ENCODE measurements around the gene NME9.
"Not testable (repeated sequence)": the region's sequence is repeated elsewhere in the genome, so short reads cannot be mapped to it uniquely, and the experiment has no call there.

The NME9 gene, protein sequence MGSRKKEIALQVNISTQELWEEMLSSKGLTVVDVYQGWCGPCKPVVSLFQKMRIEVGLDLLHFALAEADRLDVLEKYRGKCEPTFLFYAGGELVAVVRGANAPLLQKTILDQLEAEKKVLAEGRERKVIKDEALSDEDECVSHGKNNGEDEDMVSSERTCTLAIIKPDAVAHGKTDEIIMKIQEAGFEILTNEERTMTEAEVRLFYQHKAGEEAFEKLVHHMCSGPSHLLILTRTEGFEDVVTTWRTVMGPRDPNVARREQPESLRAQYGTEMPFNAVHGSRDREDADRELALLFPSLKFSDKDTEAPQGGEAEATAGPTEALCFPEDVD

DNA sequence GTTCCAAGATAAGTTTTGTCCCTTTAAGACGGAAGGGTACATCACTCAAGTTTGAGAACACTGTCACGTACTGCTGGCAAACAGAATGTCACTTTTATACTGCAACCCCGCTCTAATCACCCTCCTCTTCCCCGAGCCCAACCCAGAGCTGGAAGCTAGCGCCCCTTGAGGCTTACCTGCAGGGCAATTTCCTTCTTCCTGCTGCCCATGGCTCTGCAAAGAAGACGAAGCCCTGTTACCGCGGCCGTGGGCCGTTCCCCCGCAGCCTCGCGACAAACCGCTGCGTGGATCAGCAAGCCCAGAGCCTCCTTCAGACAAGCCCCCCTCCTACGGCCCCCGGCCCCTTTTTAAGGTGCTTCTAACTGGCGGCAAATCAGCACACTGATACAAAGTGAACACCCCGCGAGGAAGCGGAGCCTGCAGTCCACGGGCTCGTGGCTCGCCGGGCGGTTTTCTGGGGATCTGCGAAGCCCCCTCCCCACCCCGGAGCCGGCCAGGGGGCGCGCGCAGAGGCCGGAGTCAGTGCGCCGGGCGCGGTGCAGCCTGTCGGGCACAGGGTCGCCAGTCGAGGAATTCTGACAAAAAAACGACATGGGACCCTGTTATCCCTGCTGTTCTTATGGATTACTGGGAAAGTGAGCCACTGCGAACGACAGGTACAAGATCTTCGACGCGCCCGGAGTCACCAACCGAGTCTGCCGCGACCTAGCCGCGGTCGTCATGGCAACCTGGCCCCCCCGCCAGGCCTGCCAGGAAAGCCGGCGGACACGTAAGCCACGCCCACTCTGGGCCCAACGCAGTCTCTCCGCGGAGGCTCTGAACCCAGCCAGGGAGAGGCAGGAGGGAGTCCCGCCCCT lies at the start of gene NME9:
Gene NME9, minus strand, starts transcription at position 725 of the 857 bp plus-strand sequence. Its CDS starts 516 bp downstream, at position 209.
- DNase-seq = peak; percentile 99

DNA sequence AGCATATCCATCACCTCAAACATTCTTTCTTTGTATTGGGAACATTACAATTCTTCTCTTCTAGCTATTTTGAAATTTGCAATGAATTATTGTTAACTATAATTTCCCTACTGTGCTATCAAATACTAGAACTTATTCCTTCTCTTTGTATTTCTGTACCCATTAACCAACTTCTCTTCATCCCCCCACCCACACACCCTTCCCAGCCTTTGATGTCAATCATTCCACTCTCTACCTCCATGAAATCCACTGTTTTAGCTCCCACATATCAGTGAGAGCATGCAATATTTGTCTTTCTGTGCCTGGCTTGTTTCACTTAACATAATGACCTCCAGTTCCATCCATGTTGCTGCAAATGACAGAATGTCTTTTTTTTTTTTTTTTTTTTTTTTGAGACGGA lies 49.3 kb upstream of the NME9 start:
- DNase-seq = no peak

DNA sequence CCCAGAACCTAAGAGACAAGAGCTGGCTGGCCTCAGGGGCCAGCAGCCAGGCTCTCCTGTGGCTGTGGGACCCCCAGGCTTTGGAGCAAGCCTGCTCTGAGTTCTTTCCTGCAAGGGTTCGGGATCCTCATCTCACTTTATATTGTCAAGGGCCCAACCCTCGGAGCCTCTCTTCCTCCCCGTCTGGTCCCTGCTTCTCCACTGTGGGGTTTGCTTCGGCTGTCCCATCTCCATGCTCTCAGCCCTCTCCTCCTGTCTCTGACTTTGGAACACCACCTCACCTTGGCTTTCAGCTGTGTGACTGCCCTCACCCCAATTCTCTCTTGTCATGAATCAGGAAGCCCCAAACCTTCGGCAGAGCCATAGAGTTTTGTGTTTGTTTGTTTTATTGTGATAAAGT lies 48.7 kb upstream of the NME9 start:
- no peak for DNase-seq

DNA sequence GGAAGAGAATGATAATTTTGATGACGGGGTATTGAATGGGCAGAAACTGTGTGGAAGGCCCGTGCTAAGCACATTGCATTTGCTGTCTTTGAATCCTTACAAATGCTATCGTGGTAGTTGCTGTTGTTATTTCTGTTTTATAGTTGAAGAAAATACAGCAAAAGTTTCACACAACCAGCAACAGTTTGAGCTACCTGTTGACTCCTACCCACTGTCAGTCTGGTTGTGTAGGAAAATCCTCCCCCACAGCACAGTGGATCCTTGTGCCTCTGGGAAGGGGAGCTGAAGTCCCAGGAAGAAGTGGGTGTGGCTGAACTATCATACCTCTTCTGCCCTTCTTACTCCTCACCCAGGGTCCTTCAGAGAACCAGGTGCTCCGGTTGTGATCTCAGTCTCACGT lies 48.2 kb upstream of the NME9 start:
- DNase-seq = no peak

DNA sequence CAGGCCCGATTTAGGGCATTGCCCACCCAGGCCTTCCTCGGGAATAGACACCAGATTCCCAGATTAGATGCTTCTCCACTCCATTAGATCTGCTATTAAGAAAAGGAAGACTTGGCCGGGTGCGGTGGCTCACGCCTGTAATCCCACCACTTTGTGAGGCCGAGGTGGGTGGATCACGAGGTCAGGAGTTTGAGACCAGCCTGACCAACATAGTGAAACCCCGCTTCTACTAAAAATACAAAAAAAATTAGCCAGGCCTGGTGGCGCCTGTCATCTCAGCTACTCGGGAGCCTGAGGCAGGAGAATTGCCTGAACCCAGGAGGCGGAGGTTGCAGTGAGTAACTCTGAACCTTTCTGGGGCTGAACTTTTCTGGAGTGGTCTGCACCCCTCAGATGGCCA lies 47.6 kb upstream of the NME9 start:
- not testable (repeated sequence) for DNase-seq

DNA sequence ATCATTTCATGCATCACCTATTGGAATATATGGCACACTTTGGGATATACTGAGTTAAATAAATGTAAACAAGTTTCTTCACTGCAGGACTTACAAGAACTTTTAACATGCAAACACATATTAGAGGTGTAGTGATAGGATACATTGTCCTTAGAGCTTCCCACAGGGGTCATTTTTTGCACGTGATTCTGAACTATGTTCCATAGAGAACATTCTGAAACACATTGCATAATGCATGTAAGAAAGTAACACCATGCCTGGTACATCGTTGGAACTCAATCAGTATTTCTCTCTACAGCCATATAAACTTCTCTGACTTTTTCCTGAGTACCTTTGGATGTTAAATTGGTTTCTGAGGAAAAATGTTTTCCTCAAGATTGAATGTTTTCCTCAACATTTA lies 47.0 kb upstream of the NME9 start:
- DNase-seq = no peak

DNA sequence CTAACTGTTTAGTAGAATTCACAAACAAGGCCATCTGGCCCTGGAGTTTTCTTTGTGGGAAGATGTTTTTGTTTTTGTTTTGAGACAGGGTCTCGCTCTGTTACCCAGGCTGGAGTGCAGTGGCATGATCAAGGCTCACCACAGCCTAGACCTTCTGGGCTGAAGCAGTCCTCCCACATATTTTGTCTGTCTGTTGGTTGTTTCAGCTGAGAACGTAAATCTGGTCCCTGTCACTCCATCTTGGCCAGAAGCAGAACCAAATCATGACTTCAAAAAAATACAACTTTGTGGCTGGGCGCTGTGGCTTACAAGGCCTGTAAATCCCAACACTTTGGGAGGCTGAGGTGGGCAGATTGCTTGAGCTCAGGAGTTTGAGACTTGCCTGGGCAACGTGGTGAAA lies 45.8 kb upstream of the NME9 start:
- DNase-seq = no peak

DNA sequence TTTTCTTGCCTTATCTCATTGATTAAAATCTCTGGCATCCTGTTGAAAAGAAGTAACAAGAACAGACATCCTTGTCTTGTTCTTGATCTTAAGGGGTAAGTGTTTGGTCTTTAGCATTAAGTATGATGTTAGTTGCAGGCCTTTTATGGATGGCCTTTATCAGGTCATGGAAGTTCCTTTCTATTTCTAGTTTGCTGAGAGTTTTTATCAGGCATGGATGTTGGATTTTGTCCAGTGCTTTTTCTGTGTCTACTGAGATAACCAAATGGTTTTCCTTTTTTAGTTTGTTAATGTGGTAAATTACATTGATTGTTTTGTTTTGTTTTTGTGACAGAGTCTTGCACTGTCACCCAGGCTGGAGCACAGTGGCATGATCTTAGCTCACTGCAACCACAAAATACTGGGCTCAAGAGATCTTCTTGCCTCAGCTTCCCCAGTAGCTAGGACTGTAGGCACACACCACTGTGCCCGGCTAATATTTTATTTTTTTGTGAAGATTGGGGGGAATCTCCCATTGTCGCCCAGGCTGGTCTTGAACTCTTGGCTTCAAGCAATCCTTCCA lies 45.0 kb upstream of the NME9 start:
- no peak for DNase-seq

DNA sequence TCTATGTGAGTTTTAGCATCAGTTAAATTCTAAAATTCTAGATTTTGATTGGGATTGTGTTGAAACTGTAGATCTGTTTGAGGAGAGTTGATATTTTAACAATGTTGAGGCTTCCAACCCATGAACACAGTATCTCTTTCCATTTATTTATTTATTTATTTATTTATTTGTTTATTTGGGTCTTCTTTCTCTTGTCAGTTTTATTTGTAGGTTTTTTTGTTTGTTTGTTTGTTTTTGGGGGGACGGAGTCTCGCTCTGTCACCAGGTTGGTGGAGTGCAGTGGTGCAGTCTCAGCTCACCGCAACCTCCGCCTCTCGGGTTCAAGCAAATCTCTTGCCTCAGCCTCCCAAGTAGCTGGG lies 44.1 kb upstream of the NME9 start:
- no peak for DNase-seq

DNA sequence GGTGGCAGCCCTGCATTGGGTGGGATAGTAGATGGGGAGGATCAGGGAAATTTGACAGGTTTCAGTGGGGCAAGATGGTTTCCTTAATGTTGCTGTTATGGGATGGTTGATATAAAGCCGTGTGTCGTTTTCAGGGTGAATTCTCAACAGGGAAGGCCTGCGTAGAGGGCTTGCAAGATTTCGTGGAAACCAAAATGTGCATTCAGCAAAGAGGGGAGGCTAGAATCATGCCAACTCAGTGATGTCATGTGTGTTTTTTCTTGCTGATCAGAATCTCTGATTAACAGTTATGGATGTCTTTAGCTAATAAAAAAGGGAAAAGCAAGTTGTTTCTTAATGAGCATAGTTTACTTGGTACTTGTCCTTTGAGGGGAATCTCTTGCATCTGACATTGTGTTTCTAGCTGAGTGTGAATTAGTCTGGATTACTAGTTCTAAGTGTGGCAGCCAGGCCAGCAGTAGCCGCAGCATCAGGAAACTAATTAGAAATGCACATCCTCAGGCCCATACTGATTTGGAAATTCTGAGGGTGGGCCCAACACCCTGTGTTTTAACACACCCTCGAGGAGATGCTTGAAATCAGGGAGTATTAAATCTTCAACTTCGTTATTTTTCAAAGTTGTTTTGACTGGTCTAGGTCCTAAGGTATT lies 43.6 kb upstream of the NME9 start:
- no peak for DNase-seq

DNA sequence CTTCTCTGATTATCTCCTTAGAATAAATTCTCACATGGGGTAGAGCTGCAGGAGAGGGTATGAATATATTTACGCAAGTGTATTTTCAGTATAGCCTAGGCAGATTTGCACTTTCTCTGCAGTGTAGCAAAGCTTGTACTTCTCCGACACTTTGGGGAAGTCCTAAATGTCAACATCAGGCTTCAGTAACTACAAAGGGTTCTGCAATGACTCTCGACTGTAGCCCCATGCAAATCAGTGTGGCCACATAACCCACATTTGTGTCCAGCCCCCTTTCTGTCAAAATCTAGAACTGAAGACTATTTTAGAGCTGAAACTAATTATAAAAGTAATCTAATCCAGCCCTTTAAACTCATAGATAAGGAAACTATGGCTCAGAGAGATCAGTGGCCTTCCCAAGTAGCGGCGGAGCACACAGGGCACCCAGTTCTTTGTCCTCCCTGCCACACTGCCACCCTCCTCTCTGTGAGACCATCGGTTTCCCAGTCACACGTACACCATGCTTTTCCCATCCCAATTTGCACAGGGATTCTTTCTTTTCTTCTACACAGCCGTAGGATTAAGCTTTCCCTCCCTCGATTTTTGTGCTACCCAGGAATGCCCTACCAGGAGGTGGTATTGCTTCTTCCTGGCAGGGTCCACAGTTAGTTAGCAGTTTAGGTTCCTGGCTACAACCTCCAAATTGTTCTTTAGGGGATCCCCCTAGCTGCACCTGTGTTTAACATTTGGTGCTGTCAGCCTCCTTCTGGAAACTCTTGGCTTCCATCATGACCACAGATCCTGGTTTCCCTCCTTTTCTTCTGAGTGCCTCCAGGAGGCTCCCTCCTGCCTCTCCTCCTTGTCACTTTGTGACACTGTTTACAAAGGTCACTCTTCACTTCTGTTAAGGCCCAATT lies 41.7 kb upstream of the NME9 start:
- no peak for DNase-seq

DNA sequence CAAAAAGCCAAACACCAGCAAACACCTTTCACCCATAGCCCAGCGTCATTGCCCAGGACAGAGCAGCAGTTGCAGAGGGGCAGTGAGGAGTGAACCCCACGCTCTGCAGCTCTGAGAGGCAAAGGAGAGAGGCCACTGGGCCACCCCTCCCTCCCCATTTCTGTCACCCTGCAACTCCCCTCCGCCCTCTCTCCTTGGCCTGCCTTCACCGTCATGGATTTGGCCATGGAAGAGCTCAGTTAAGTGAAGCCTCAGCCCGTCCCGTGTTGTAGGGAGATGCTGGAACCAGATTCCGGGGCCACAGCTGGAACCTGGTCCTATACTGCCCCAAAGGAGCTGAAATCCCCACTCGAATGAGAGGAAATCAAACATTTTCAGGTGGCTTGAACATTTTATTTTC lies 40.7 kb upstream of the NME9 start:
- no peak for DNase-seq

DNA sequence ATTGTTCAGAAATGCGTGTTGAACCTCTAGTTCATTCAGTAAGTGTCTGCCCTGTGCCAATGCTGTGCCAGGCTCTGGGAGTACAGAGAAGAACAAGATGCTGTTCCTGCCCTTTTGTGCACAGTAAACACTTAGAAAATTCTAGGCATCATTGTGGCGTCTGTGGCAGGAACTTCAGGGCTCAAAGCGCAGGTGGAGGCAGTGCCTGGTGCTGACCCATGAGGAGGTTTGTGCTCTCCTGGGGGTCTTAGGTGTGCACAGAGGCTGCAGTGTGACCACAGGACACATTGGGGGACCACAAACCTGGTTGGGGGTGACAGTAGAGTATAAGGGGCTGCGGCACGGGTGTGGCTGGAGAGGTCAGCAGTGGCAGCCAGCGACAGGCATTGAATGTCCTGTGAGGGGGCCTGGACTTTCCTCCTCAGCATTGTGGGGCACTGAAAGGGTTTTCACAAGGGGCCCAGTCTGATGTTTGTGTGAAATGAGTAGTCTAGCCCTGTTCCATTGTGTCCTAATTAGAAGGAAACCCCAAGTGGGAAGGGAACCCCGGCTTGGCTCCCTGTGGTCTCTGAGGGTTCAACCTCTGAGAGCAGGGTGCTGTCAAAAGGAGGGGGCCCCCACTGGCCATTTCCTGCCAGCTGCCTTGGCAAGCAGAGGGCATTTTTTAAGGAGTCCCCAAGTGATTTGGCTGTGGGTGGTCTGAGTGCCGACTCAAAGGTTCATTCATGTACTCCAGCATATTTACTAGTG lies 39.7 kb upstream of the NME9 start:
- no peak for DNase-seq

DNA sequence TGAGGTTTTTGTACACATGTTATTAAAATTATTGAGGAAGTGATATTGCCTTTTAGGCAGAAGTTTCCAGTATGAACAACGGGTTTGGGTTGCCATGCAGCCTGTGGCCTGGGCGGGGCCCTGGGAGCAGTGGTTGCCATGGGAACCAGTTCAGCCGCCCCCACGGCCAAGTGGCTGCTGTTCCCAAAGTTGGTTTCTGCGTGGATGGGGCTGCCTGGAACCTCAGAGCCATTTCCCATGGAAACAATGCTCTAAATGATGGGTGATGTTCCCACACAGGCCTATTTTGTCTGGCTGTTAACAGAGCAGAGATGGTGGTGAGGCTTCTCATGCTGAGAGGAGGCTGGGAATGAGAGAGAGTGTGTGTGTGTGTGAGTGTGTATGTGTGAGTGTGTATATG lies 38.3 kb upstream of the NME9 start:
- DNase-seq = peak; percentile 9

DNA sequence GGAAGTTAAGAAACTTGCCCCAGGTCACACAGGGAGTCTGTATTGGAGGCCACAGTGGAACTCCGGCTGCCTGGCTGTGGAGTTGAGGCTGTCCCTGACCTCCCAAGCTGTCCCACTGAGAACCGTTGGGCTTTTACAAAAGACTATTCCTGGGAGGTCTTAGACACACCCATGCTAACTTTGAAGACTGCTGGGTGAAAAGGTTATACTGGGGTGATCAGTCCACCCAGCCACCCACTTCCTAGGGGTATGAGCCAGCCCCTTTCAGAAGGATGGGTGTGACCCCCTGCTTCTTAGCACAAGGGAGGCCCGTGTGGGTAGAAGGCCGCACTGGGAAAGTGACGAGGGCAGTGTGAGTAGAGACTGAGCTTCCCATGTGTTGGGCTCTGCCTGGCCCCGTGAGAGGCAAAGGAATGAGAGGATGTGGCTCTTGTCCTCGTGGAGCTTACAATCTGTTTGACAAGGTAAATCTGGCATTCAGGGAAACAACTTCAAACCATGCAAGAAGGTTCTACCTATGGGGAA lies 37.7 kb upstream of the NME9 start:
- DNase-seq = no peak

DNA sequence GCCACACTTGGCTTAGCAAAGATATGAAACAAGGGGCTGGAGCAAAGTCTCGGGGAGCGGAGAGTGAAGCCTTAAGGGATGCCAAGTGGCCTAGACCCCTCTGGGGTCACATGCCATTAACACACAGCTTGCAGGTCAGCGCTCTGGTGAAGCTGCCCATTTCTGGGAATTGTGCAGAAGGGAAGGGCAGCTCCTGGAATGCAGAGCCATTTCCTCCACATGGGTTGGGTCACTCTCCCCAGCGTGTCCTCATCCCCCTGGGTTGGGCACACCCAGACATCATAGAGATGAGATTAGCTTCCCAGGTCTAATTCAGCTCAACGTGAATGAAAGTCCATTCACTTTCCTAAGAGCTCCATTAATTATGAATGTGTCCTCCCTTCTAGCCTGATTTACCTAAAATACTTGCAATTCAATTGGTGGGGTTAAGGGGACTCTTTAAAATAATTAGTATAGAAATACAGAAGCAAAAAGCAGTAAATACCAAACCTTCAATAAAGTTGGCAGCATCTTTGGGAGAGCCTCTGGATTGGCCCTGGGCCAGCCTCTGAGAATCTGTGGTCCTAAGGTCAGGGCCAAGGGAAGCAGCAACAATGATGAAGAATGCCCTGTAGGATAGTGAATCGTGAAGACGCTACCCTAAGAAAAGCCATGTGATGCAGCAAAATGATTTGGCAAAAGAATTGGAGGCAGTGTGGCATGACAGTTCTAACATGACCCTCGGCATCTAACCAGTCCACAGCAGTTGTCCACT lies 36.5 kb upstream of the NME9 start:
- no peak for DNase-seq

DNA sequence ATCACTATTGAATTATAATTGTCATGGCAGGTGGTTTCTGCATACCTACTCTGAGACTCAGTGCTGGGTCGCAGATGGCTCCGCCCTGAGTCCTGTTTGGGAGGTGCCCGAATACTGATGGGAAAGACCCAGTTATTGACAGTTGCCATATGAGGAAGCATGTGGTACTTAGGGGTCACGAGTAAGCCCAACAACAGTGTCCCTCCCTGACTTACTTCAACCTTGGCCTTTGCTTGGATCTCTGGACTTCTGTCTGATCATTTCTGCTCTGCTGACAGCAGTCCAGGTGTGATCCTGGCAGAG lies 35.6 kb upstream of the NME9 start:
- DNase-seq = no peak

DNA sequence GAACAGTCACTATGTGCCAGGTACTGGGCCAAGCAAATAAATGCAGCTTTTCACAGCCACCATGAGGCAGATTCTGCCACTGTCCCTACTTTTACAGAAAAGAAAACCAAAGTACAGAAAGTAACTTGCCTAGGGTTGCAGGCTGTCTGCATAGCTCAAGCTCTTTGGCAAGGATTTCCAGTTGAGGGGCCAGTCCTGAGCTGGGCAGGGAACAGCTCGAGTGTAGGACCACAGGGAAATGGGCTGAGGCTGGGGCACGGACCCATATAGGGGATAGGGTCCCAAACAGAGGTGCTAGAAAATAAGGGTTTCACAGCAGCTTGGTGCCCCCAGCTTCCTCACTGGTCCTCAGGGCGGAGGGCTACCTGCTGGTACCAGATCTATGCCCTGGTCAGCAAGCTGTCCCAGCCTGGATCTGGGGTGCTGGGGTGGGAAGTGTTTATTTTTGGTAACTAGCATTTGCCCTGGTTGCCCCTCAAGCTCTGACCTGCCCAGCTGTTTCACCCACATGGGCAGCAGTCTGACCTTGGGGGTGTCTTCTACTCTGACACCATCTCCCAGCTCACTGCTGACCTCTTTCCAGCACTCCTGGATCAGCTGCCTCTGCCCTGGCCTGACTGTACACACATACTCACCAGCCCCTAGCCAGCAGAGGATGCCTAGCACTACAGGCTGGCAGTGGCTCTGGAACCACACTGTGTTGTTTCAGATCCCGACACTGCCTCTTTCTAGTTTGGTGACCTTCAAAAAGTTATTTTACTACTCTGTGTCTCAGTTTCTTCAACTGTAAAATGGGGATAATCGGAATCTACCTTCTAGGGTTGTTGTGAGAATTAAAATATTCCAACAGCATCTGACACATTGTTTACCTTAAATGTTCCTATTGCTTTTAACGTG lies 35.0 kb upstream of the NME9 start:
- DNase-seq = no peak

DNA sequence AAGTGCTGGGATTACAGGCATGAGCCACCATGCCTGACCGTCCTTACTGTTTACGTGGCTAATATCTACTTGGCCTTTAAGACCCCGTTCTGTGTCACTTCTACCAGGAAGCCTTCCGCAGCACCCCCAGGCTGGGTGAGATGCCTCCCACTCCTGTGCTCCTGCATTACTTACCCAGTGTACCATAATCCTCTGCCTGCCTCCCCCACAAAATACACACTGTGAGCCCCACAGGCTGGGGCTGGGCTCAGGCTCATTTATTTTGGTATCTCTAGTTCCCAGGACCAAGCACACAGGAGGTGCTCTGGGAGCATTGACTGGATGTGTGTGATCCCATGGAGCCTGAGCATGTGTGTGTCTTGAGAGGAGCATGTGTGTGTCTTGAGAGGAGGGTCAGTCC lies 33.7 kb upstream of the NME9 start:
- DNase-seq = no peak

DNA sequence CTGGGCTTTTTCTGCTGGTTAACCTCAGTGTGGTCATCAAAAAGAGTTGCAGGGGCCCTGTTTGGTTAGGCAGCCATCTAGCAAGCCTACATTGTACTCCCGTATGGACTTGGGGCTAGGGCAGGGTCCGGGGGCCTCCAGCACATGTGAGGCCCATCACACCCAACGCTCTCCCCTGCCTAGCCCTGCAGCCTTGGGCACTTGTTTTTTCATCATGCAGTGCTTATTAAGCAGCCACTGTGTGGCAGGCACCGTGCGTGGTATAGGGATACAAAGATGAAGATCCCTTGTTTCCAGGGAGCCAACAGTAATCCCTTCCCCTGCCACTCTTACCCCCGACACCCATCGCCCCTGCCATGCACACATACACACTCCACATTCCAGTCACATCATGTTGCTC lies 32.9 kb upstream of the NME9 start:
- no peak for DNase-seq
